Testis (tissue), 2 donors: Measurements from ENCODE around the gene APOC3.

Source experiments
- CTCF ChIP-seq, 3 experiments: fragments of 450-650 bp in 2 of 3; fragments of 200-600 bp in 1 of 3; sonication (generic) in 1 of 3; IDR thresholded peaks; one replicate each; pipeline ENCODE4 v1.5.1; 2016 to 2019; ENCODE audit warnings: antibody characterized with exemption in 3 of 3, mild to moderate bottlenecking in 2 of 3, moderate library complexity in 1 of 3
- POLR2A ChIP-seq: fragments of 450-650 bp; IDR thresholded peaks from one replicate; pipeline ENCODE4 v1.6.1; 2017; ENCODE audit warnings: antibody characterized with exemption, mild to moderate bottlenecking, moderate library complexity

GRCh38 chr11:116843661-116844060 is 14.0 kb downstream of the APOC3 start:
- TF ChIP-seq POLR2A (no peak), CTCF (IDR thresholded peaks at IDR 0.05) (no peak)
